ENCODE results near the gene POLE.

DNA sequence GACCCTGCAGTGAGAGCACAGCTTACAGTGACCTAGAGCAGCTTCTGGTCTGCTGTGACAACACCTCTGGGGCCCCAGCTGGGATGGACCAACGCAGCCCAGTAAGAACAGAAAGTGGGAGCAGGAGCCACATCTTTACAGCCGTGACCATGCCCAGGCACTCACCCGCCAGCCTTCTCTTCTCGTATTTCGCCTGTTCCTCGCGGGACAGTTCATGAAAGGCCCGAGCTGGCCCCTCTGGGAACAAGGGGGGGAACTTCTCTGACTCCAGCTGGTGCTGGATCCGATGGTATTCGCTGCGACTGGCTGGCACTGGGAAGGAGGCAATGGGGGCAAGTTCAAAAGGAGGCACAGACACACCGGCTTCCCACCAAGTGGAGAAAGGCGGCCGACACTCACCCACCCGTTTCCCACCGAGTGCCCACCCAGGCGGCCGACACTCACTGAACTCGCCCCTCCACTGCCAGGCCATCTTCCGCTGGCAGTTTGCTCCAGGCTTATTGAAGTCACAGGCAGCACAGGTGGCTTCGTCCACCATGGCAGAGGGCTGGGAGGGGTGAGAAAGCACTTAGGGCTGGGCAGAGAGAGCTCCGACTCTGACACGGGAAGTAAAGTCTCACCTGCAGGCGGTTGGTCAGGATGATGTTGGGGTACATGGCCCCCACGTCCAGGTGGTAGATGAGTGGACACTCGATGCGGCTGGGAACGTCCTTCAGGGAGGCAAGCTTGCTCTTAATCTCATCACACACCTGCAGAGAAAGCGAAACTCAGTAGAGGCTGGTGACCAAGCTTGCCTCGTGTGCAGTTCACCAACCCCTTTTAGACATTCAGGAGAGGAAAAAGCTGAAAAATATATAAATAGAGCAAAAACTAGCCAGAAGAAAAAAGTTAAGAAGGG lies 18.7 kb downstream of the POLE start:
- TF ChIP-seq, protein P1, sequence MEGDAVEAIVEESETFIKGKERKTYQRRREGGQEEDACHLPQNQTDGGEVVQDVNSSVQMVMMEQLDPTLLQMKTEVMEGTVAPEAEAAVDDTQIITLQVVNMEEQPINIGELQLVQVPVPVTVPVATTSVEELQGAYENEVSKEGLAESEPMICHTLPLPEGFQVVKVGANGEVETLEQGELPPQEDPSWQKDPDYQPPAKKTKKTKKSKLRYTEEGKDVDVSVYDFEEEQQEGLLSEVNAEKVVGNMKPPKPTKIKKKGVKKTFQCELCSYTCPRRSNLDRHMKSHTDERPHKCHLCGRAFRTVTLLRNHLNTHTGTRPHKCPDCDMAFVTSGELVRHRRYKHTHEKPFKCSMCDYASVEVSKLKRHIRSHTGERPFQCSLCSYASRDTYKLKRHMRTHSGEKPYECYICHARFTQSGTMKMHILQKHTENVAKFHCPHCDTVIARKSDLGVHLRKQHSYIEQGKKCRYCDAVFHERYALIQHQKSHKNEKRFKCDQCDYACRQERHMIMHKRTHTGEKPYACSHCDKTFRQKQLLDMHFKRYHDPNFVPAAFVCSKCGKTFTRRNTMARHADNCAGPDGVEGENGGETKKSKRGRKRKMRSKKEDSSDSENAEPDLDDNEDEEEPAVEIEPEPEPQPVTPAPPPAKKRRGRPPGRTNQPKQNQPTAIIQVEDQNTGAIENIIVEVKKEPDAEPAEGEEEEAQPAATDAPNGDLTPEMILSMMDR (IDR thresholded peaks at IDR 0.05; ENCODE audit: low read depth, low read length, poor library complexity, severe bottlenecking), result no peak
- TF ChIP-seq EZH2phosphoT487 (IDR thresholded peaks at IDR 0.05; ENCODE audit: borderline replicate concordance, low read length), result no peak

Measured in DOHH2 (cell line).